Measurements from ENCODE around the gene LINC00632. TPM values are rescaled to one million over a fixed set of nuclear protein-coding genes. Genes with fewer than 3 reads are reported as not detected.
A peak's percentile ranks its signal among the peaks of the same experiment; 100 is the strongest.

Gene LINC00632
- total and polyA plus RNA-seq, 3 experiments from 2014 or later, result not detected

DNA sequence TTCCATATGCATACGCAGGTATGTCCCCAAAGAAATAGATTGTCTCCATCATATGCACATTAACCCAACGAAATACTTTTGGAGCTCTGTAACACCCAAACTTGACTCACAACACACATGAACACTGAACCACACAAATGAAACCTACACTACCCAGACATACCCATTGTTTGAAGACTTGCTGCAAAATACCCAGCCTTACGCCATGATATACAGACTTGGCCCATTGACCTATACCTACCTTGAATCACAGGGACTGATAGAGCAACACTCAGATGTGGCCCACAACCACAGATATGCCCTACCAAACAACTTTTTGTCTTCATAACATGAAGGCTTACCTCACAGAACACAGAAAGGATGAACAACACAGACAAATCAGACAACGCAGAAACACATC, 15.9 kb downstream of the LINC00632 start:
- Histone ChIP-seq H3K9me3 (ENCODE audit: low read length) (no peaks in the 10 kb centered on the region), H3K4me3 (ENCODE audit: low read length) (no peak overlapping the region), H3K27ac (ENCODE audit: low read depth, low read length) (no peak overlapping the region), H3K4me1 (ENCODE audit: insufficient read depth, low read length) (no peaks in the 10 kb centered on the region), H3K36me3 (ENCODE audit: insufficient read depth, low read length) (no peaks in the 10 kb centered on the region), H3K27me3 (ENCODE audit: insufficient read depth, low read length, poor library complexity, severe bottlenecking) (no peaks in the 10 kb centered on the region)
- Mint-ChIP-seq H3K9me3 (no peaks in the 10 kb centered on the region), H3K4me3 (no peak overlapping the region), H3K27ac (no peak overlapping the region), H3K27me3 (no peaks in the 10 kb centered on the region), H3K4me1 (no peaks in the 10 kb centered on the region), H3K36me3 (no peaks in the 10 kb centered on the region)
- ChIA-PET POLR2A (no interaction called here), CTCF (no interaction called here)
- no peak for DNase-seq

DNA sequence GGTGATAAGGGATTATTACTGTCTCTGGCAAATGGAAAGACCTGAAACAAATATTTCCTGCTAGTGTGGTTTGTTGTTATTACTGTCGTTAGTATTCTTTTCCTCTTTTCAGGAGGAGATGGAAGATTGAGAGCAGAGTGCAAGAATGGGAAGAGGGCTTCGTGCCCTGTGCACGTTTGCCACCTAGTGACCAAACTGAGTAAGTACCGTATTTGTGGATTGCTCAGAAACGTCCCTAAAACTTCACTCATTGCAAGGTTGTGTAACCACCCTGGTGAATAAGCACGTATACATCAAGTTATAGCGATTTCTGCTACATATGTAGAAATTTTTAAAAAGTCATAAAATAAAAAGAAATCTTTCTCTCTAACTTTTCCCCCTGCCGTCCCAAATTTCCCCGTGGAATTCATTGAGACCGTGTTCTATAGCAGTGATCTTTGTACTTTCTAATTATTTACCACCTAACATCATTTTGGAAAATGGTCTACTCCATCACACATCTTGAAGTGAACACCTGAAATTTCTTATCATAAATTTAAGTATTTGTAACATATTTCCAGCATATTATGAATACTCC, 24.3 kb downstream of the LINC00632 start:
- no peak overlapping the region for H3K27ac ChIP-seq (ENCODE audit: low read depth, low read length)
- no peaks in the 10 kb centered on the region for H3K36me3 ChIP-seq (ENCODE audit: insufficient read depth, low read length)
- Mint-ChIP-seq H3K27ac (no peak overlapping the region), H3K4me1 (no peaks in the 10 kb centered on the region), H3K9me3 (no peaks in the 10 kb centered on the region), H3K4me3 (no peak overlapping the region), H3K27me3 (no peaks in the 10 kb centered on the region), H3K36me3 (no peaks in the 10 kb centered on the region)
- H3K9me3 ChIP-seq (ENCODE audit: low read length), result no peaks in the 10 kb centered on the region
- ChIA-PET POLR2A (no interaction called here), CTCF (no interaction called here)
- no peaks in the 10 kb centered on the region for H3K4me1 ChIP-seq (ENCODE audit: insufficient read depth, low read length)
- no peaks in the 10 kb centered on the region for H3K27me3 ChIP-seq (ENCODE audit: insufficient read depth, low read length, poor library complexity, severe bottlenecking)
- H3K4me3 ChIP-seq (ENCODE audit: low read length), result no peak overlapping the region
- DNase-seq, result no peak

DNA sequence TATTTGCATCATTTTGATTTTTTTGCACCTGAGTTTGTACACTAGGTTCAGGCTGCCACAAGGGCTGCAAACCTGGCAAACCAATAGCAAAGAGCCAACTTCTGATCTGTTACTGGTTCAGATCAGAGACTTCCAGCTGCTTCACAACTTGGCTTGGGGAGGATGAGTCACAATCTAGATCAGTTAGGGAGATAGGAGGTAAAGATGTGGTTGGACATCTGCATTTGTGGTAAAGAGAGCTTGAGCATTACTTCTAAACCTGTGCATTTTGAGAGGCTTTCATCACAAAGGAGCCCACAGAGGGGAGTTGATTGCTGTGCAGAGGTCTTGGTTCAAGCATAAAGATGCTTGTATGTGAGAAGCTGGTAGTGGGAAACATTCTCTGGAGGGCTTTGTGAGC, 34.5 kb downstream of the LINC00632 start:
- H3K4me1 ChIP-seq (ENCODE audit: insufficient read depth, low read length), result no peaks in the 10 kb centered on the region
- Mint-ChIP-seq H3K27ac (no peak overlapping the region), H3K4me1 (no peaks in the 10 kb centered on the region), H3K4me3 (no peak overlapping the region), H3K27me3 (peaks cover 0 to 2% of the 10 kb centered on the region in 2 donors), H3K9me3 (no peaks in the 10 kb centered on the region), H3K36me3 (no peaks in the 10 kb centered on the region)
- H3K4me3 ChIP-seq (ENCODE audit: low read length), result no peak overlapping the region
- H3K27ac ChIP-seq (ENCODE audit: low read depth, low read length), result no peak overlapping the region
- CTCF ChIA-PET, result no interaction called here
- no peaks in the 10 kb centered on the region for H3K27me3 ChIP-seq (ENCODE audit: insufficient read depth, low read length, poor library complexity, severe bottlenecking)
- POLR2A ChIA-PET, result no interaction called here
- H3K36me3 ChIP-seq (ENCODE audit: insufficient read depth, low read length), result no peaks in the 10 kb centered on the region
- H3K9me3 ChIP-seq (ENCODE audit: low read length), result no peaks in the 10 kb centered on the region
- peak in 1 of 5 donors; percentile 6 for DNase-seq

DNA sequence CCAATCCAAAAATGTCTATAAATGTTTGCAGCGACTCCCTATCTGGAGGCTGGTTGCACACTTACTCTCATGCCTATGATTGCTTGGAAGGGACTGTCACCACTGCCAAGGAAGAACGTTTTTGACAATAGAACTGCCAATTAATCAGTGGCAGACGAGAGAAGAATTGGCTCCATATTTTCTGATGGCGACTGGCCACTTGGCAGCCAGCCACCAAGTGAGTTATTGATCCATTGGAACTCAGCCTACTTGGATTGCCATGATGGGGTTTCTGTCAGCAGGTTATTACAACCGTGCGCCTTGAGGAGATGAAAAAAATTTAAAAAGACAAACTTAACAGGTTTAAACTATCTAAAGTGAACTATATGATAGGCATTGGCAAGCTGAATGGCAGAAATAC, 47.4 kb downstream of the LINC00632 start:
- POLR2A ChIA-PET, result no interaction called here

DNA sequence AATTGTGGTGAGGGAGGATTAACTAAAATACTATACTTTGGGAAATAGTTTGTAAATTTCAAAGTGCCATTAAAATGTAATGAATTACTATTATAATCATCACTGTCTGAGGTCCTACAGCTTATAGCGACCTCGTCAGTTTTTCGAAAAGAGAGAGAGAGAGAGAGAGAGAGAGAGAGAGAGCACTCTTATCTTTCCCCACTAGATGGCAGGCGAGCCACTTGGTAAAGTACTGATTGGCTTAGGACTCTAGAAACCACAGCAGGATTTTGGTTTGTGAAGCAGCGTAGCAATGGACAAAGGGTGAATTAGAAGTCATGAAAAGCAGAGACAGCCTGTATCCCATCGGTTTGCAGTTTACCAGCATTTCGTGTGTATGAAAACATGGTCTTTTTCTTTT, 52.5 kb downstream of the LINC00632 start:
- Histone ChIP-seq H3K27me3 (ENCODE audit: insufficient read depth, low read length, poor library complexity, severe bottlenecking) (no peaks in the 10 kb centered on the region), H3K36me3 (ENCODE audit: insufficient read depth, low read length) (no peaks in the 10 kb centered on the region), H3K4me1 (ENCODE audit: insufficient read depth, low read length) (no peaks in the 10 kb centered on the region), H3K9me3 (ENCODE audit: low read length) (no peaks in the 10 kb centered on the region), H3K27ac (ENCODE audit: low read depth, low read length) (no peak overlapping the region), H3K4me3 (ENCODE audit: low read length) (no peak overlapping the region)
- peaks cover 5 to 15% of the 10 kb centered on the region in 2 donors for H3K27me3 Mint-ChIP-seq
- H3K9me3 Mint-ChIP-seq, result peaks cover 0 to 3% (median 0%) of the 10 kb centered on the region in 5 donors
- ChIA-PET CTCF (no interaction called here), POLR2A (no interaction called here)
- H3K36me3 Mint-ChIP-seq, result no peaks in the 10 kb centered on the region
- H3K27ac Mint-ChIP-seq, result no peak overlapping the region
- H3K4me1 Mint-ChIP-seq, result peaks cover 5% of the 10 kb centered on the region in 3 donors
- no peak overlapping the region for H3K4me3 Mint-ChIP-seq
- peak in 2 of 5 donors; percentile 1 to 6 for DNase-seq

More for the DNA sequence above, 47.4 kb downstream of the LINC00632 start:
- Histone ChIP-seq H3K9me3 (ENCODE audit: low read length) (no peaks in the 10 kb centered on the region), H3K27ac (ENCODE audit: low read depth, low read length) (no peak overlapping the region), H3K4me1 (ENCODE audit: insufficient read depth, low read length) (no peaks in the 10 kb centered on the region), H3K36me3 (ENCODE audit: insufficient read depth, low read length) (no peaks in the 10 kb centered on the region), H3K4me3 (ENCODE audit: low read length) (no peak overlapping the region), H3K27me3 (ENCODE audit: insufficient read depth, low read length, poor library complexity, severe bottlenecking) (no peaks in the 10 kb centered on the region)
- Mint-ChIP-seq H3K27me3 (peaks cover 0 to 5% of the 10 kb centered on the region in 2 donors), H3K4me3 (no peak overlapping the region), H3K27ac (no peak overlapping the region), H3K4me1 (no peaks in the 10 kb centered on the region), H3K9me3 (no peaks in the 10 kb centered on the region), H3K36me3 (no peaks in the 10 kb centered on the region)
- CTCF ChIA-PET, result no interaction called here
- no peak for DNase-seq

DNA sequence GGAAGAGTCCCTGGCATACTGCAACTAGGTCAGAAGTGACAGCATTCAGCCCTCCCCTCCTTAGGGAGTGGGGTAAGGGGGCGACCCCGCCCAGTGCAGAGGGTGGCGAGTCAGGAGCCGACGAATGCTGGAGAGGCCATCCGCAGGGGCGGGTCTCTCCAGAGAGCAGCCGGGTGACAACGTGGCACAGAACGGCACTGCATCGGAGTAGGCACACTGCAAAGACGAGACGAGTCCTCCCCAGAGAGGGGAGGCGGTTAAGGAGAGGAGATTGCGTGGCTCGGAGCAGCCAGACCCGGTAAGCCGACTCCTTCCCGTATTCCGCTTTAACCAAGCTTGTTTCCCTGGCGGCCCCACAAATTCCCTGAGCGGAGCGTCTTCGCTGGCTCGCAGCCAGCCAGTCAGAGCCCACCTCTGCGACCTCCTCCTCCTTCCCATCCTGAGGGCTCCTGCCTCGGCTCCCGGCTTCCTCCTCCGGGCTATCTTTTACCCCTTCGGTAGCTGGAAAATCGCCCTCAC, 54.9 kb downstream of the LINC00632 start:
- H3K27me3 Mint-ChIP-seq, result peaks cover 5 to 15% of the 10 kb centered on the region in 2 donors
- H3K36me3 Mint-ChIP-seq, result no peaks in the 10 kb centered on the region
- Histone ChIP-seq H3K4me1 (ENCODE audit: insufficient read depth, low read length) (no peaks in the 10 kb centered on the region), H3K36me3 (ENCODE audit: insufficient read depth, low read length) (no peaks in the 10 kb centered on the region), H3K9me3 (ENCODE audit: low read length) (no peaks in the 10 kb centered on the region), H3K4me3 (ENCODE audit: low read length) (no peak overlapping the region), H3K27me3 (ENCODE audit: insufficient read depth, low read length, poor library complexity, severe bottlenecking) (no peaks in the 10 kb centered on the region), H3K27ac (ENCODE audit: low read depth, low read length) (no peak overlapping the region)
- ChIA-PET POLR2A (no interaction called here), CTCF (no interaction called here)
- H3K9me3 Mint-ChIP-seq, result peaks cover 0 to 3% (median 0%) of the 10 kb centered on the region in 5 donors
- peak overlapping the region in 2 of 7 donors; percentile 10 to 50 for H3K4me3 Mint-ChIP-seq
- no peak overlapping the region for H3K27ac Mint-ChIP-seq
- peaks cover 5% of the 10 kb centered on the region in 3 donors for H3K4me1 Mint-ChIP-seq
- DNase-seq, result no peak

DNA sequence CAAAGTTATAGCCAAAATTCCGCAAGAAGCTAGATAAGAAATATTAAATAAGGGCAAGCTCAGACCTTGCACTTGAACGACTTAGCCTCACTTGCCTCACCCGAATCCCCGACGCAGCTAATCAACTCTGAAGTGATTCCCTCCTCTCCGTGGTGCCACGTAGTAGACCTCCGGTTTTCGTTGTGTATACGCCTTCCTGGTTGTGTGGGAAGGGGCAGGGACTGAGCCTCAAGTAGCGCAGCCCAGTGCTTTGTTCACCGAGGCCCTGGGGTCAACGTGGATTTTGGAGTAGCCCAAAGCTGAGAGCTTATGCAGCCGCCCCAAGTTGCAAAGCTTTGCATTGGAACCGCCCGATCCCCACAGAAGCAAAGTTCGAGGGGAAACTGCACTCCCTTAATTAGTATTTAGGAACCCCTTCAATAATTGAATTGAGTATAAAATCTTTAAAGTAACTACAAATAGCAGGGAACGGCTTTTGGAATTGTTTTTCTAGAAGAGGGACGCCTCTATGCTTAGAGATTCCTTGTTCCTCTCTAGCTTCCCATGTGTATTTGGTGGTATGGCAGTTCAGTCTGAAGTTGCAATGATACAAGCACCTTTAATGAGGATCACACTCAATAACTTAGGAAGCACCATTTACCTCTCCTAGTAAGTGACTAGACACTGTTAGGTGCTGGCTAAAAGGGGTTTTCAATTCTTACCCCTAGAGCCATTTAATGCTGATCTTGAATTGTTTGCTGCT, 55.7 kb downstream of the LINC00632 start:
- peaks cover 5 to 15% of the 10 kb centered on the region in 2 donors for H3K27me3 Mint-ChIP-seq
- ChIA-PET CTCF (interaction anchor here (1.2 kb wide), 1 partner anchor 25 kb away, joined by 3 read pairs; no protein-coding TSS in a partner anchor), POLR2A (no interaction called here)
- no peak for DNase-seq
- Histone ChIP-seq H3K4me1 (ENCODE audit: insufficient read depth, low read length) (no peaks in the 10 kb centered on the region), H3K27me3 (ENCODE audit: insufficient read depth, low read length, poor library complexity, severe bottlenecking) (no peaks in the 10 kb centered on the region), H3K36me3 (ENCODE audit: insufficient read depth, low read length) (no peaks in the 10 kb centered on the region), H3K4me3 (ENCODE audit: low read length) (no peak overlapping the region), H3K27ac (ENCODE audit: low read depth, low read length) (no peak overlapping the region), H3K9me3 (ENCODE audit: low read length) (no peaks in the 10 kb centered on the region)
- peak overlapping the region in 1 of 8 donors; percentile 75 for H3K27ac Mint-ChIP-seq
- no peaks in the 10 kb centered on the region for H3K36me3 Mint-ChIP-seq
- peaks cover 5% of the 10 kb centered on the region in 3 donors for H3K4me1 Mint-ChIP-seq
- peaks cover 0 to 3% (median 0%) of the 10 kb centered on the region in 5 donors for H3K9me3 Mint-ChIP-seq
- H3K4me3 Mint-ChIP-seq, result peak overlapping the region in 1 of 7 donors; percentile 50

DNA sequence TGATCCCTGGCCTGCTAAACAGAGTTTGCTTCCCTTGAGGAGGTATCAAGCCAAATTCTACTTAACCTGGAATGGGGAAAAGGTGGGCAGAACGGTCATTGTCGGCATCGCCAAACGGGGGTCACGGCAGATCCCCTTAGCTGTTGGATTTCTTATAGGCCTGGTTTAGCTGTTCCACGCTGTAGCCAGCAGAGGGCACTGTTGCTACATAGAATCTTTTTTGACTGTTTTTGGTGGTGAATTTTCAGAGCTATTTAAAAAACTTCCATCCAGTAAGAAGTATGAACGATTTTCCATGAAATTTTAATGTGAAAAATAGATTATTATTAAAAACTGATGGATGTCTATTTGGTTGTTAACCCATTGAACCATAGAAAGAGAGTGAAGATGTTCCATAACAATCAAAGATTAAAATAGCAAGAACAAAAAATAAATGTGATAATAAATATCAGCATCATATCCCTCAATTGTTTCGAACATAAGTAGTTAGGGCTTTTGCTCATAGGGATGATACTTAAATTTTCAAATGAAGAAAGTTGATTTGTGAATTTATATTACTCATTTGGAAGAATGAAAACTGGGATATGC, 56.6 kb downstream of the LINC00632 start:
- peaks cover 5% of the 10 kb centered on the region in 3 donors for H3K4me1 Mint-ChIP-seq
- peak in 4 of 5 donors; percentile 1 to 30 (median 14) for DNase-seq
- ChIA-PET POLR2A (no interaction called here), CTCF (interaction anchor here (1.2 kb wide), 1 partner anchor 24 kb away, joined by 3 read pairs; no protein-coding TSS in a partner anchor)
- Histone ChIP-seq H3K4me3 (ENCODE audit: low read length) (no peak overlapping the region), H3K27me3 (ENCODE audit: insufficient read depth, low read length, poor library complexity, severe bottlenecking) (no peaks in the 10 kb centered on the region), H3K9me3 (ENCODE audit: low read length) (no peaks in the 10 kb centered on the region), H3K4me1 (ENCODE audit: insufficient read depth, low read length) (no peaks in the 10 kb centered on the region), H3K36me3 (ENCODE audit: insufficient read depth, low read length) (no peaks in the 10 kb centered on the region), H3K27ac (ENCODE audit: low read depth, low read length) (no peak overlapping the region)
- no peak overlapping the region for H3K4me3 Mint-ChIP-seq
- H3K9me3 Mint-ChIP-seq, result peaks cover 0 to 3% (median 0%) of the 10 kb centered on the region in 5 donors
- peaks cover 5 to 14% of the 10 kb centered on the region in 2 donors for H3K27me3 Mint-ChIP-seq
- H3K27ac Mint-ChIP-seq, result no peak overlapping the region
- H3K36me3 Mint-ChIP-seq, result no peaks in the 10 kb centered on the region
